Esophagus squamous epithelium (tissue), 5 donors: Measurements from ENCODE around the gene MIOS. TPM values are rescaled to one million over a fixed set of nuclear protein-coding genes. Genes with fewer than 3 reads are reported as not detected.

ENCODE experiments used
- DNase-seq: peaks from one replicate; lab custom pipeline; 2025; lab: John Stamatoyannopoulos, UW
- H3K27ac ChIP-seq, 4 donors: fragments of 200-600 bp; sonication (generic); one replicate each; pipeline ENCODE4 v1.5.1; 2016 to 2019; ENCODE audit warnings: mild to moderate bottlenecking in 1 of 4
- H3K27me3 ChIP-seq, 4 donors: fragments of 200-600 bp; sonication (generic); 1 replicate in 3 of 4; 2 replicates in 1 of 4; pipeline versions ENCODE4 v1.5.1 to v1.6.0; 2017 to 2021; ENCODE audit warnings: antibody characterized with exemption in 1 of 4
- H3K36me3 ChIP-seq, 3 donors: fragments of 200-600 bp; sonication (generic); one replicate each; pipeline ENCODE4 v1.5.1; 2016 to 2019
- H3K4me1 ChIP-seq, 3 donors: fragments of 200-600 bp; sonication (generic); one replicate each; pipeline ENCODE4 v1.5.1; 2017 to 2019
- H3K4me3 ChIP-seq, 4 donors: fragments of 200-600 bp; sonication (generic); 1 replicate in 3 of 4; 2 replicates in 1 of 4; pipeline ENCODE4 v1.5.1; 2016 to 2019; ENCODE audit warnings: mild to moderate bottlenecking in 2 of 4, moderate library complexity in 1 of 4
- H3K9me3 ChIP-seq, 3 donors: fragments of 200-600 bp; sonication (generic); one replicate each; pipeline ENCODE4 v1.5.1; 2016 to 2019
- CTCF ChIP-seq, 6 experiments: fragments of 450-650 bp in 4 of 6; fragments of 200-600 bp in 2 of 6; sonication (generic) in 2 of 6; IDR thresholded peaks; one replicate each; pipeline ENCODE4 v1.5.1; 2016 to 2019; ENCODE audit warnings: antibody characterized with exemption in 6 of 6, mild to moderate bottlenecking in 4 of 6, moderate library complexity in 4 of 6
- POLR2A ChIP-seq, 4 donors: fragments of 450-650 bp; IDR thresholded peaks; one replicate each; pipeline ENCODE4 v1.6.1; 2017; ENCODE audit warnings: antibody characterized with exemption in 4 of 4, mild to moderate bottlenecking in 4 of 4, moderate library complexity in 3 of 4
- WGBS, 2 donors: methylation state at CpG; one replicate each; pipeline ENCODE4 v1.1.5; 2018; 5-methylcytosine and 5-hydroxymethylcytosine counted together
- intact Hi-C: fragments of 100-400 bp; cut with DNase I; formaldehyde crosslinking; loops from one replicate; pipeline ENCODE4 v1.15.0; 2022
- total RNA-seq, 4 donors: library from RNA; depleted of rRNA; stranded (reverse); fragments of >200 nt; gene quantifications; one replicate each; pipeline ENCODE4 v1.1.0, GENCODE V29; 2016
- donor health status: DM: yes; HTN: yes; CAD: no.

MIOS gene
- total RNA-seq, 4 donors from 2014 or later: 36.5 to 62.9 (median 53.7) TPM

DNA sequence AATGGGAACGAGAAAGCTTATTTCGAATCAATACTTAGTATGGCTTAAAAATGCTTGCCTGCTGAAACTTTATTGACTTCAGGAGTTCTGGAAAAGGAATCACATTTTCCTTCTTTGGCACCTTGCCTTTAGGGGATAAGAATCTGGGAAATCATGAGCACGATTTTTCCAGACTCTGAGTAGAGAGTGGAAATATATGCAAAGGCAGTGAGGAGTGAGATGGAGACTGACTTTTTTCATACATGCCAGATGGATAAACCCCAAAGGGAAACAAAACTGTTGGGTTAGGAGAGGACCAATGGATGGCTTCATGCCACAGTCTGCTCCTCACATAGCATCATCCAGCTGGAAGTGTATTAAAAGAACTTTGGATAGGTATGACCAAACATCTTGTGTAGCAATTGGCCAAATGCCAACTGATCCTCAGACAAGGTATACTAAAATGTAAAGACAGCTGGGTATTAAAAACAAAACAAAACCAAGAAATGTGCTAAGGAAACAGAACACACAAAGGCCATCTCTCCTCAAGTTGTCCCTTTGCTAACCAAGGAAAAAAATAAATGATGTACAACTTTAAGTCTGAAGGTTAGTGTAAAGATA, 32.8 kb upstream of the MIOS start:
- Histone ChIP-seq H3K4me3 (no peak overlapping the region), H3K27me3 (no peaks in the 10 kb centered on the region), H3K27ac (no peak overlapping the region), H3K36me3 (no peaks in the 10 kb centered on the region), H3K4me1 (no peaks in the 10 kb centered on the region), H3K9me3 (no peaks in the 10 kb centered on the region)
- intact Hi-C loops: loop anchor here (10.0 kb wide), 1 partner anchor 429 kb away; no protein-coding TSS in a partner anchor
- no peak for DNase-seq
- TF ChIP-seq POLR2A (IDR thresholded peaks at IDR 0.05): no peak
- TF ChIP-seq CTCF (IDR thresholded peaks at IDR 0.05): no peak
- WGBS, 2 donors: 77 to 85% methylated on average over 3 of the region's 3 CpGs

DNA sequence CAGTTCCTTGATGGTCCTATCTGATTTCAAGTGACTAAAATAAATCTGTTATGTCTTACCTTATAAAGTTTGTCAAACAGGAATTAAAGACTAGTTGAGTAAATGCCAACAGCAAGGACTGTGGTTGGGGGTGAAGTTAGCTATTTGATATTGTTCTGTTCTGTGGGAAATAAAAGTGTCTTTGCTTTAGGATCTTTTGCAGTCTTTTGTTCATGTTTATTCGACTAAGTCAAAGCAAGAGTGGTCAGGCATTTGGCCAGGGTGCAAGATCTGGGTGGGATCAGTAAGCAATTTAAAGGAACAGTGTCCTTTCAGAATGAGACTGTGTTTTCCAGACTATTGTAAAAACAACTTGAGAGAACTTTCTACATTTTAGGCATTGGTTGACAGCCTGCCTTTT, 31.0 kb upstream of the MIOS start, which contains the start of gene COL28A1:
COL28A1 (minus strand) TSS at position 183 of the 400 bp plus-strand sequence. CDS start 2,998 bp downstream, outside the sequence.
- Histone ChIP-seq H3K4me3 (no peak within 1 kb of the TSS), H3K27ac (no peak within 1 kb of the TSS), H3K9me3 (no peaks in the 10 kb centered on the region), H3K27me3 (no peaks in the 10 kb centered on the region), H3K4me1 (no peaks in the 10 kb centered on the region), H3K36me3 (no peaks in the 10 kb centered on the region)
- 6 to 21% methylated on average over 1 of the region's 1 CpG for WGBS, 2 donors
- DNase-seq: no peak
- TF ChIP-seq POLR2A (IDR thresholded peaks at IDR 0.05) (no peak), CTCF (IDR thresholded peaks at IDR 0.05) (no peak)
- intact Hi-C loops: loop anchor here (5.0 to 10.0 kb wide), 2 partner anchors 113 to 431 kb away; no protein-coding TSS in a partner anchor

GRCh38 chr7:7536396-7537019, 30.2 kb upstream of the MIOS start:
- 88 to 89% methylated on average over 5 of the region's 5 CpGs for WGBS, 2 donors
- Histone ChIP-seq H3K27ac (no peak overlapping the region), H3K4me3 (no peak overlapping the region), H3K9me3 (no peaks in the 10 kb centered on the region), H3K4me1 (no peaks in the 10 kb centered on the region), H3K27me3 (no peaks in the 10 kb centered on the region), H3K36me3 (no peaks in the 10 kb centered on the region)
- DNase-seq: no peak
- intact Hi-C loops: loop anchor here (5.0 to 10.0 kb wide), 2 partner anchors 114 to 432 kb away; no protein-coding TSS in a partner anchor
- no peak for TF ChIP-seq POLR2A (IDR thresholded peaks at IDR 0.05)
- no peak for TF ChIP-seq CTCF (IDR thresholded peaks at IDR 0.05)

DNA sequence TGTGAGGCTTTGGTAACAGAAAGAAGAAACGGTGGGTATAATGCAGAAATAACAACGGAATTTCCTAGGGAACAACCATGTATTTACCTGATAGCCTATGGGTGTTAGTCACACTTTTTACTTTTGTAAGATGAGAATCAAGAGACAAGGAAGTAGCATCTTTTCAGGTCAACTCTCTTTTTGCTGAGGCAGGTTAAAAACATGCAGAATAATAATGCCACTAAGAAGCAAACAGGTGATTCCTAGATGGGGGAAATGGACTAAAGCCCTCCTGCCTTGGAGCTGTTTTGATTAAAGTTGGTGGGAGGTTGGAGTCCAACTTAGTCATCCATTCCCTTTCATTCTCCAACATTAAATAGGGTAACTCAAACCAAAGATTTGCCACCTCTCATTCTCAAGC, 29.0 kb upstream of the MIOS start:
- H3K27me3 ChIP-seq: no peaks in the 10 kb centered on the region
- no peak overlapping the region for H3K4me3 ChIP-seq
- H3K9me3 ChIP-seq: no peaks in the 10 kb centered on the region
- DNase-seq: no peak
- TF ChIP-seq POLR2A (IDR thresholded peaks at IDR 0.05) (no peak), CTCF (IDR thresholded peaks at IDR 0.05) (no peak)
- intact Hi-C loops: loop anchor here (5.0 to 10.0 kb wide), 2 partner anchors 115 to 433 kb away; no protein-coding TSS in a partner anchor
- no peaks in the 10 kb centered on the region for H3K4me1 ChIP-seq
- WGBS, 2 donors: 64 to 70% methylated on average over 2 of the region's 2 CpGs
- H3K36me3 ChIP-seq: no peaks in the 10 kb centered on the region
- no peak overlapping the region for H3K27ac ChIP-seq

- Histone ChIP-seq H3K4me3 (no peak overlapping the region), H3K36me3 (no peaks in the 10 kb centered on the region), H3K27ac (no peak overlapping the region), H3K9me3 (no peaks in the 10 kb centered on the region), H3K27me3 (no peaks in the 10 kb centered on the region), H3K4me1 (no peaks in the 10 kb centered on the region)
- TF ChIP-seq CTCF (IDR thresholded peaks at IDR 0.05): no peak
- no peak for TF ChIP-seq POLR2A (IDR thresholded peaks at IDR 0.05)
- WGBS, 2 donors: 68 to 70% methylated on average over 4 of the region's 4 CpGs
- no peak for DNase-seq
- intact Hi-C loops: loop anchor here (5.0 to 10.0 kb wide), 2 partner anchors 117 to 434 kb away; no protein-coding TSS in a partner anchor
Observed at GRCh38 chr7:7539152-7539551, 27.5 kb upstream of the MIOS start.
